Panc1 (cell line): ENCODE results near the gene HTR2B. TPM values are rescaled to one million over a fixed set of nuclear protein-coding genes. Genes with fewer than 3 reads are reported as not detected.

Experiments used
- ATAC-seq: fragments of 200-7000 bp; cut with Tn5 transposase; 2 replicates; pipeline ENCODE4 v1.9.1; 2020; ENCODE audit warnings: mild to moderate bottlenecking, moderate library complexity
- BruUV-seq: library from RNA; stranded (reverse); fragments of 400-500 nt; replicated peaks from 2 replicates; lab custom pipeline; 2021; lab: Mats Ljungman, UMichigan
- CTCF ChIA-PET: fragments of 300-600 bp; sonication (Branson Sonifier 250); formaldehyde crosslinking; loops from one replicate; lab custom pipeline; 2022; ENCODE audit warnings: antibody characterized with exemption; lab: Charles Lee
- POLR2A ChIA-PET: fragments of 300-600 bp; sonication (Branson Sonifier 250); formaldehyde crosslinking; loops from one replicate; lab custom pipeline; 2022; ENCODE audit warnings: antibody characterized with exemption; lab: Charles Lee
- DNase-seq: peaks from one replicate; pipeline ENCODE4 v3.0.0-alpha.2; 2010; ENCODE audit warnings: low read depth, low spot score
- H3K27ac ChIP-seq: 2 replicates; pipeline ENCODE4 v1.5.1; 2011; ENCODE audit warnings: mild to moderate bottlenecking, low read length, inconsistent platforms
- H3K27me3 ChIP-seq: fragments of 200-500 bp; sonication (Bioruptor generic); 2 replicates; pipeline ENCODE4 v1.6.0; 2014; ENCODE audit warnings: low read length, inconsistent platforms; ENCODE audit not compliant: control insufficient read depth, insufficient read depth
- H3K36me3 ChIP-seq: fragments of 200-500 bp; sonication (Bioruptor generic); 2 replicates; pipeline ENCODE4 v1.5.1; 2014; ENCODE audit warnings: inconsistent platforms, mild to moderate bottlenecking, low read length, moderate library complexity; ENCODE audit not compliant: control insufficient read depth, insufficient read depth
- H3K4me1 ChIP-seq: 2 replicates; pipeline ENCODE4 v1.5.1; 2011; ENCODE audit warnings: inconsistent platforms, mild to moderate bottlenecking, low read length, moderate library complexity; ENCODE audit not compliant: control insufficient read depth, insufficient read depth
- H3K4me3 ChIP-seq, 2 experiments: 2 replicates each; pipeline ENCODE4 v1.5.1; 2011 to 2012; ENCODE audit warnings: low read depth in 2 of 2, low read length in 2 of 2, mild to moderate bottlenecking in 2 of 2, inconsistent platforms in 1 of 2, moderate library complexity in 1 of 2
- H3K9me3 ChIP-seq: fragments of 200-500 bp; sonication (Bioruptor generic); 2 replicates; pipeline ENCODE4 v1.5.1; 2014; ENCODE audit warnings: low read depth, mild to moderate bottlenecking, inconsistent platforms, low read length, moderate library complexity; ENCODE audit not compliant: control insufficient read depth, insufficient read depth
- CTCF ChIP-seq: fragments of 450-650 bp; IDR thresholded peaks from 2 replicates; pipeline ENCODE4 v1.5.1; 2017; ENCODE audit warnings: mild to moderate bottlenecking
- POLR2AphosphoS5 ChIP-seq: IDR thresholded peaks from 2 replicates; pipeline ENCODE4 v1.6.1; 2012; ENCODE audit warnings: mild to moderate bottlenecking, low read depth, low read length, moderate library complexity
- REST ChIP-seq, 2 experiments: IDR thresholded peaks; 2 replicates each; pipeline ENCODE4 v1.6.1; 2011 to 2012; ENCODE audit warnings: low read depth in 2 of 2, control low read depth in 1 of 2, low read length in 1 of 2, mild to moderate bottlenecking in 1 of 2, moderate library complexity in 1 of 2; ENCODE audit not compliant: insufficient read depth in 1 of 2
- SIN3A ChIP-seq: IDR thresholded peaks from 2 replicates; pipeline ENCODE4 v1.6.1; 2012; ENCODE audit warnings: low read depth, mild to moderate bottlenecking, low read length, moderate library complexity, borderline replicate concordance; ENCODE audit not compliant: insufficient read depth
- TCF7L2 ChIP-seq: IDR thresholded peaks from 2 replicates; pipeline ENCODE4 v1.6.1; 2011; ENCODE audit warnings: mild to moderate bottlenecking, low read depth, low read length, inconsistent platforms
- in situ Hi-C: cut with HindIII; loops from 2 replicates; pipeline ENCODE4 v1.10.0; 2016; ENCODE audit warnings: low sequenced_read_pairs, low pct_unique_long_range_greater_than_20kb
- intact Hi-C: fragments of 100-400 bp; cut with micrococcal nuclease; formaldehyde crosslinking; loops from one replicate; pipeline ENCODE4 v1.10.0; 2022; ENCODE audit not compliant: unreplicated experiment
- total RNA-seq: library from RNA; stranded (reverse); gene quantifications from one replicate; pipeline ENCODE4 v1.2.1, GENCODE V29; 2021; ENCODE audit not compliant: unreplicated experiment

Gene HTR2B
- total RNA-seq, 1 experiment from 2014 or later, result not detected

GRCh38 chr2:231152800-231153557 is 28.1 kb upstream of the HTR2B start:
- no TSS peak for BruUV-seq
- peaks cover 40% of the 10 kb centered on the region for H3K36me3 ChIP-seq

GRCh38 chr2:231146665-231147064 is 21.8 kb upstream of the HTR2B start:
- ChIA-PET POLR2A (no interaction called here), CTCF (no interaction called here)
- H3K4me3 ChIP-seq, result no peak overlapping the region
- peaks cover 15% of the 10 kb centered on the region; the same call in 1 of the 2 replicates for H3K36me3 ChIP-seq
- in situ Hi-C loops (loop anchor here (10.0 kb wide), 1 partner anchor 52 kb away; no protein-coding TSS in a partner anchor), intact Hi-C loops (no loop called here)
- no TSS peak for BruUV-seq
- H3K27ac ChIP-seq, result no peak overlapping the region
- H3K9me3 ChIP-seq, result no peaks in the 10 kb centered on the region
- DNase-seq (no peak), ATAC-seq (no peak)
- no peaks in the 10 kb centered on the region for H3K27me3 ChIP-seq
- no peak for TF ChIP-seq SIN3A
- TF ChIP-seq POLR2AphosphoS5, result no peak
- TF ChIP-seq REST (IDR thresholded peaks at IDR 0.05; ENCODE audit: insufficient read depth in 1 of 2, low read depth in 2 of 2, low read length in 1 of 2), result no peak
- no peak for TF ChIP-seq TCF7L2
- no peak for TF ChIP-seq CTCF
- H3K4me1 ChIP-seq, result no peaks in the 10 kb centered on the region

More at GRCh38 chr2:231152800-231153557, 28.1 kb upstream of the HTR2B start:
- 0 out of 2 replicates have a peak, but pooled peaks have one; percentile 38 for ATAC-seq
- H3K9me3 ChIP-seq, result no peaks in the 10 kb centered on the region
- no peaks in the 10 kb centered on the region for H3K27me3 ChIP-seq
- POLR2A ChIA-PET, result interaction anchor here (0.6 kb wide), 1 partner anchor 372 kb away, joined by 3 read pairs; no protein-coding TSS in a partner anchor
- CTCF ChIA-PET, result no interaction called here
- TF ChIP-seq SIN3A, result no peak
- TF ChIP-seq TCF7L2, result no peak
- no peak for TF ChIP-seq REST (IDR thresholded peaks at IDR 0.05; ENCODE audit: insufficient read depth in 1 of 2, low read depth in 2 of 2, low read length in 1 of 2)
- no peak for TF ChIP-seq POLR2AphosphoS5
- no peak for TF ChIP-seq CTCF
- no peaks in the 10 kb centered on the region for H3K4me1 ChIP-seq
- intact Hi-C loops (no loop called here), in situ Hi-C loops (no loop called here)
- no peak overlapping the region for H3K27ac ChIP-seq
- no peak for DNase-seq
- H3K4me3 ChIP-seq, result no peak overlapping the region
